ENCODE measurements around the gene DYNC2H1. TPM values are rescaled to one million over a fixed set of nuclear protein-coding genes. Genes with fewer than 3 reads are reported as not detected.

Gene DYNC2H1
- total and polyA plus RNA-seq, 7 donors: 0.79 to 2.3 (median 1.3) TPM

- 93 to 96% (median 94%) methylated on average over 2 of the region's 2 CpGs for WGBS, 3 donors
- Histone ChIP-seq H3K4me1 (peaks cover 6% of the 10 kb centered on the region), H3K9me3 (no peaks in the 10 kb centered on the region), H3K36me3 (ENCODE audit: insufficient read depth in 1 of 2, low read depth in 1 of 2) (peaks cover 0 to 36% of the 10 kb centered on the region in 2 donors), H3K27ac (no peak overlapping the region), H3K4me3 (no peak overlapping the region), H3K27me3 (ENCODE audit: insufficient read depth in 3 of 3, low read length in 2 of 3) (no peaks in the 10 kb centered on the region)
- intact Hi-C loops (cut with DNase I): no loop called here
- DNase-seq (no peak), ATAC-seq (no peak)
- no peak for TF ChIP-seq CTCF (IDR thresholded peaks at IDR 0.05)
Measured at GRCh38 chr11:103069367-103069766, 39.9 kb upstream of the DYNC2H1 start.

- Histone ChIP-seq H3K27me3 (ENCODE audit: insufficient read depth in 3 of 3, low read length in 2 of 3) (no peaks in the 10 kb centered on the region), H3K36me3 (ENCODE audit: insufficient read depth in 1 of 2, low read depth in 1 of 2) (peaks cover 0 to 32% of the 10 kb centered on the region in 2 donors), H3K9me3 (no peaks in the 10 kb centered on the region), H3K4me1 (peaks cover 6% of the 10 kb centered on the region), H3K27ac (no peak overlapping the region), H3K4me3 (no peak overlapping the region)
- intact Hi-C loops (cut with DNase I): no loop called here
- no peak for ATAC-seq
- no peak for TF ChIP-seq CTCF (IDR thresholded peaks at IDR 0.05)
- no peak for DNase-seq
Measured at GRCh38 chr11:103070142-103070541, 39.1 kb upstream of the DYNC2H1 start.

- TF ChIP-seq CTCF (IDR thresholded peaks at IDR 0.05): no peak
- Histone ChIP-seq H3K4me3 (no peak overlapping the region), H3K27ac (no peak overlapping the region), H3K9me3 (no peaks in the 10 kb centered on the region), H3K27me3 (ENCODE audit: insufficient read depth in 3 of 3, low read length in 2 of 3) (no peaks in the 10 kb centered on the region), H3K4me1 (peaks cover 6% of the 10 kb centered on the region), H3K36me3 (ENCODE audit: insufficient read depth in 1 of 2, low read depth in 1 of 2) (peaks cover 0 to 29% of the 10 kb centered on the region in 2 donors)
- intact Hi-C loops (cut with DNase I): no loop called here
- DNase-seq (no peak), ATAC-seq (no peak)
Measured at GRCh38 chr11:103071008-103071407, 38.2 kb upstream of the DYNC2H1 start.

GRCh38 chr11:103076361-103076760 is 32.9 kb upstream of the DYNC2H1 start:
- no peak for ATAC-seq
- DNase-seq: no peak
- 90 to 91% (median 91%) methylated on average over 3 of the region's 3 CpGs for WGBS, 3 donors
- H3K4me1 ChIP-seq: no peaks in the 10 kb centered on the region
- no peak for TF ChIP-seq CTCF (IDR thresholded peaks at IDR 0.05)
- no peak overlapping the region for H3K4me3 ChIP-seq
- no peaks in the 10 kb centered on the region for H3K27me3 ChIP-seq (ENCODE audit: insufficient read depth in 3 of 3, low read length in 2 of 3)
- intact Hi-C loops (cut with DNase I): no loop called here
- H3K9me3 ChIP-seq: no peaks in the 10 kb centered on the region
- H3K27ac ChIP-seq: no peak overlapping the region
- peaks cover 2 to 75% of the 10 kb centered on the region in 2 donors for H3K36me3 ChIP-seq (ENCODE audit: insufficient read depth in 1 of 2, low read depth in 1 of 2)

GRCh38 chr11:103077554-103077953 is 31.7 kb upstream of the DYNC2H1 start:
- DNase-seq (no peak), ATAC-seq (no peak)
- peaks cover 2 to 85% of the 10 kb centered on the region in 2 donors for H3K36me3 ChIP-seq (ENCODE audit: insufficient read depth in 1 of 2, low read depth in 1 of 2)
- H3K4me1 ChIP-seq: no peaks in the 10 kb centered on the region
- TF ChIP-seq CTCF (IDR thresholded peaks at IDR 0.05): no peak
- 94 to 95% (median 94%) methylated on average over 3 of the region's 3 CpGs for WGBS, 3 donors
- no peaks in the 10 kb centered on the region for H3K9me3 ChIP-seq
- intact Hi-C loops (cut with DNase I): no loop called here
- no peak overlapping the region for H3K27ac ChIP-seq
- no peaks in the 10 kb centered on the region for H3K27me3 ChIP-seq (ENCODE audit: insufficient read depth in 3 of 3, low read length in 2 of 3)
- H3K4me3 ChIP-seq: no peak overlapping the region

Measured in psoas muscle (tissue), 8 donors.